NCI-H1092 (cell line): ENCODE data around the gene MYOZ2.
"Not testable (repeated sequence)": the region's sequence is repeated elsewhere in the genome, so short reads cannot be mapped to it uniquely, and the experiment has no call there.

ENCODE experiments used
- DNase-seq: peaks from one replicate; lab custom pipeline; 2025; lab: John Stamatoyannopoulos, UW

Gene MYOZ2

GRCh38 chr4:119128148-119128547, 7.5 kb upstream of the MYOZ2 start:
- no peak for DNase-seq

GRCh38 chr4:119130365-119131065, 5.1 kb upstream of the MYOZ2 start:
- no peak for DNase-seq

- no peak for DNase-seq
These were observed 4.5 kb upstream of the MYOZ2 start for GRCh38 chr4:119131164-119131563.

GRCh38 chr4:119132306-119132705, 3.3 kb upstream of the MYOZ2 start:
- no peak for DNase-seq

GRCh38 chr4:119136546-119136945, 914 bp downstream of the MYOZ2 start:
- DNase-seq: no peak

- no peak for DNase-seq
These were observed 2.4 kb downstream of the MYOZ2 start for GRCh38 chr4:119138046-119138445.

- DNase-seq: no peak
These were observed 3.7 kb downstream of the MYOZ2 start for GRCh38 chr4:119139311-119139710.

GRCh38 chr4:119139822-119140252, 4.2 kb downstream of the MYOZ2 start:
- DNase-seq: no peak

- not testable (repeated sequence) for DNase-seq
These were observed 5.7 kb downstream of the MYOZ2 start for GRCh38 chr4:119141283-119141682.

- no peak for DNase-seq
These were observed 7.2 kb downstream of the MYOZ2 start for GRCh38 chr4:119142833-119143232.

- DNase-seq: not testable (repeated sequence)
These were observed 7.7 kb downstream of the MYOZ2 start for GRCh38 chr4:119143341-119143740.

GRCh38 chr4:119149110-119149509, 13.5 kb downstream of the MYOZ2 start:
- DNase-seq: no peak

- no peak for DNase-seq
These were observed 15.5 kb downstream of the MYOZ2 start for GRCh38 chr4:119151161-119151560.

- no peak for DNase-seq
These were observed 17.1 kb downstream of the MYOZ2 start for GRCh38 chr4:119152741-119153140.

- no peak for DNase-seq
These were observed 26.5 kb downstream of the MYOZ2 start for GRCh38 chr4:119162174-119162573.

- DNase-seq: no peak
These were observed 30.1 kb downstream of the MYOZ2 start for GRCh38 chr4:119165767-119166166.

- DNase-seq: no peak
These were observed 34.6 kb downstream of the MYOZ2 start for GRCh38 chr4:119170195-119170594.

- no peak for DNase-seq
These were observed 36.6 kb downstream of the MYOZ2 start for GRCh38 chr4:119172223-119172622.

GRCh38 chr4:119173729-119174361, 38.2 kb downstream of the MYOZ2 start:
- DNase-seq: not testable (repeated sequence)

- no peak for DNase-seq
These were observed 43.4 kb downstream of the MYOZ2 start for GRCh38 chr4:119179011-119179410.

GRCh38 chr4:119184128-119184527, 48.5 kb downstream of the MYOZ2 start:
- DNase-seq: no peak

- no peak for DNase-seq
These were observed 54.0 kb downstream of the MYOZ2 start for GRCh38 chr4:119189638-119190037.

- DNase-seq: no peak
These were observed 54.7 kb downstream of the MYOZ2 start for GRCh38 chr4:119190354-119190753.

- DNase-seq: no peak
These were observed 55.9 kb downstream of the MYOZ2 start for GRCh38 chr4:119191505-119191904.
